HFF-Myc (cell line): ENCODE data around the gene MAPKBP1.
A peak's percentile ranks its signal among the peaks of the same experiment; 100 is the strongest.

ENCODE experiments used
- DNase-seq: peaks from one replicate; pipeline ENCODE4 v3.0.0-alpha.2; 2011; ENCODE audit warnings: low read depth; ENCODE audit errors: extremely low read depth
- H3K4me3 ChIP-seq: replicated peaks from 2 replicates; pipeline ENCODE4 v1.5.1; 2011; ENCODE audit warnings: low read depth, mild to moderate bottlenecking, control low read depth, low read length
- CTCF ChIP-seq: IDR thresholded peaks from 2 replicates; pipeline ENCODE4 v1.5.1; 2012; ENCODE audit warnings: mild to moderate bottlenecking, low read depth, low read length, control low read depth; ENCODE audit errors: missing control alignments

MAPKBP1 gene

GRCh38 chr15:41791547-41791937, 17.3 kb downstream of the MAPKBP1 start:
- H3K4me3 ChIP-seq, result no peak overlapping the region
- TF ChIP-seq CTCF, result no peak
- DNase-seq, result no peak

- TF ChIP-seq CTCF, result no peak
- no peak overlapping the region for H3K4me3 ChIP-seq
- no peak for DNase-seq
These were observed 17.8 kb downstream of the MAPKBP1 start for GRCh38 chr15:41792000-41792637.

- no peak for TF ChIP-seq CTCF
- no peak overlapping the region for H3K4me3 ChIP-seq
- peak; percentile 77 for DNase-seq
These were observed 19.8 kb downstream of the MAPKBP1 start for GRCh38 chr15:41794081-41794480.

- TF ChIP-seq CTCF, result no peak
- peak; percentile 94 for DNase-seq
- no peak overlapping the region for H3K4me3 ChIP-seq
These were observed 21.9 kb downstream of the MAPKBP1 start for GRCh38 chr15:41795996-41796856.

GRCh38 chr15:41797201-41797944, 23.1 kb downstream of the MAPKBP1 start:
- DNase-seq, result no peak
- no peak overlapping the region for H3K4me3 ChIP-seq
- TF ChIP-seq CTCF, result no peak

- TF ChIP-seq CTCF, result no peak
- no peak for DNase-seq
- no peak overlapping the region for H3K4me3 ChIP-seq
These were observed 24.6 kb downstream of the MAPKBP1 start for GRCh38 chr15:41798607-41799487.
